Erythroblast (primary cell): ENCODE results near the gene WNT6.

ENCODE experiments used
- DNase-seq, 2 experiments: peaks; one replicate each; lab custom pipeline; 2025; lab: John Stamatoyannopoulos, UW
- GATA1 ChIP-seq: IDR thresholded peaks from 2 replicates; pipeline ENCODE4 v1.6.1; 2011; ENCODE audit warnings: low read depth, mild to moderate bottlenecking, control low read depth, low read length, moderate library complexity
- POLR2A ChIP-seq: IDR thresholded peaks from 2 replicates; pipeline ENCODE4 v1.6.1; 2011; ENCODE audit warnings: mild to moderate bottlenecking, low read length

Gene WNT6

GRCh38 chr2:218824004-218824403 is 35.6 kb upstream of the WNT6 start:
- no peak for DNase-seq
- TF ChIP-seq POLR2A (no peak), GATA1 (no peak)

GRCh38 chr2:218826791-218827190 is 32.8 kb upstream of the WNT6 start:
- TF ChIP-seq POLR2A = no peak
- TF ChIP-seq GATA1 = no peak
- DNase-seq = no peak

- no peak for DNase-seq
- TF ChIP-seq POLR2A (no peak), GATA1 (no peak)
These were observed 31.7 kb upstream of the WNT6 start for GRCh38 chr2:218827701-218828476.

DNA sequence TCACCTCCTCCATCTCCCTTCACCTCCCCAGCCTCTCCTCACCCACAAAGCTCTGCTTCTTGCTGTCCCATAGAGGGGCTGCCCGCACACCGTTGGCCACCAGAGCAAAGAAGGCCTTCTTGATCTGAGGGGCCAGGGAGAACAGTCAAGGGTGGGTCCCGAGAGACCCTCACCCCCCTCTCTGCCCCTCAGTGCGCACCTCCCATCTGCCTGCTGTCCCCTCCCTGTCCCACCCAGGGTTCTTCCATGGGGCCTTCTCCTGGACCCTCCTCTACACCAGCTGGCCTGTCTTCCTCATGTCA is 31.2 kb upstream of the WNT6 start:
- no peak for DNase-seq
- TF ChIP-seq POLR2A = no peak
- no peak for TF ChIP-seq GATA1

- DNase-seq = no peak
- no peak for TF ChIP-seq GATA1
These were observed 29.6 kb upstream of the WNT6 start for GRCh38 chr2:218829868-218830451.

- no peak for DNase-seq
- TF ChIP-seq GATA1 (no peak), POLR2A (no peak)
These were observed 28.9 kb upstream of the WNT6 start for GRCh38 chr2:218830526-218831306.

GRCh38 chr2:218831378-218831990 is 28.1 kb upstream of the WNT6 start, which contains the start of gene PRKAG3:
TSS of gene PRKAG3 (minus strand) at chr2:218831803.
- no peak for DNase-seq

GRCh38 chr2:218832081-218832480 is 27.5 kb upstream of the WNT6 start:
- no peak for TF ChIP-seq GATA1
- TF ChIP-seq POLR2A = no peak
- DNase-seq = no peak

More at GRCh38 chr2:218831378-218831990, 28.1 kb upstream of the WNT6 start, which contains the start of gene PRKAG3:
- TF ChIP-seq GATA1 = no peak
- no peak for TF ChIP-seq POLR2A

GRCh38 chr2:218832520-218832919 is 27.1 kb upstream of the WNT6 start:
- no peak for TF ChIP-seq GATA1
- no peak for TF ChIP-seq POLR2A

DNA sequence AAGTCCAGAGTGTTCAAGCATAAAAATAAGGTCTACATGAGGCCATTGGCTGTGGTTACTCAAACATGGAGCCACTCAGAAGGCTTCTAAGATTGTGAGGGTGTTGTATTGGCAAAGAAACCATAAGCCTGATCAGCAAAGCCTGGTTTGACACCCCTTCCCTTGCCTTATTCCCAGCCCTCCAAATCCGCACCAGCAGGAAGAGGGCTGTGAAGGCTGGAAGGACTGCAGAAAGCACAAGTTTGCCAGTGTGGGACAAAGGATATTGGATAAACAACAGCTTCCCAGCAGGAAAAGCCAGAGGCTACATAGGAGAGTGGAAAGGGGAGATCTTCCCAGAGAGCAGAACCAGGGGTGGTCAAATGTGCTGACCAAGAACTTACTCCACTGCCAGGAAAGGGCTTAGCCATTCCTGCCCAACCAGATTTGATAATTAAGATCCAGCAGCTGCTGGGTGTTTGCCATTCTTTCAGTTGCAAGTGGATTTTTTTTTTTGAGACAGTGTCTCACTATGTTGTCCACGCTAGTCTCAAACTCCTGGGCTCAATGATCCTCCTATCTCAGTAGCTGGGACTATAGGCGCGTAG is 26.5 kb upstream of the WNT6 start:
- TF ChIP-seq GATA1 = no peak
- TF ChIP-seq POLR2A = no peak

More at GRCh38 chr2:218832520-218832919, 27.1 kb upstream of the WNT6 start:
- DNase-seq = no peak

DNA sequence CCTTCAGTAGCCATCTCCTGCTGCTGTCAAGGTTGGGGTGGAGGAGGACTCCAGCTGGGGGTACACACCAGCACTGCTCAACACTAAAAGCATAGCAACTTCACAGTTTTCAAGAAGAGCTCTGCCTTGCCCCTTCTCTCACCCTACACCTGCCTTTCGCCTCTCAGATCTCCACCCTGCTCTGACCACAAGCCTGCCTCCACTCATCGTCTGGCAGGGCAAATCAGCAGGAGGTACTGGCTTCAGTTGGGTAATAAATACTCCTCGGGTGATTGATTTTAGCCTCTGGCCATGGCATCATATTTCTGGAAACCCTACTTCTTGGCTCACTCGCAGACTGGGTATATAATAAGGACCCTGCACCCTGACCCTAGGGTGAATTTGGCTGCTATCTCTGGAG is 24.9 kb upstream of the WNT6 start:
- DNase-seq = no peak
- TF ChIP-seq POLR2A (no peak), GATA1 (no peak)

More for the DNA sequence above, 26.5 kb upstream of the WNT6 start:
- no peak for DNase-seq

GRCh38 chr2:218837495-218837894 is 22.1 kb upstream of the WNT6 start:
- no peak for DNase-seq

GRCh38 chr2:218839430-218839829 is 20.2 kb upstream of the WNT6 start:
- no peak for DNase-seq
- no peak for TF ChIP-seq POLR2A
- no peak for TF ChIP-seq GATA1

More at GRCh38 chr2:218837495-218837894, 22.1 kb upstream of the WNT6 start:
- TF ChIP-seq GATA1 = no peak
- no peak for TF ChIP-seq POLR2A
